Neutrophil (primary cell): Measurements from ENCODE around the gene FBXO36.
A peak's percentile ranks its signal among the peaks of the same experiment; 100 is the strongest.
"Not testable (repeated sequence)": the region's sequence is repeated elsewhere in the genome, so short reads cannot be mapped to it uniquely, and the experiment has no call there.

Experiments used
- H3K27ac ChIP-seq: fragments of 200-600 bp; sonication (generic); 2 replicates; pipeline ENCODE4 v1.5.1; 2016; ENCODE audit warnings: mild to moderate bottlenecking, moderate library complexity
- H3K27me3 ChIP-seq: fragments of 200-600 bp; sonication (generic); 2 replicates; pipeline ENCODE4 v1.6.0; 2016; ENCODE audit warnings: mild to moderate bottlenecking
- H3K36me3 ChIP-seq: fragments of 200-600 bp; sonication (generic); 2 replicates; pipeline ENCODE4 v1.5.1; 2017
- H3K4me1 ChIP-seq, 2 experiments: fragments of 200-600 bp in 1 of 2; sonication (generic) in 1 of 2; 1 replicate in 1 of 2; 2 replicates in 1 of 2; pipeline versions ENCODE4 v1.5.1 to v1.6.1; 2013 to 2016; ENCODE audit warnings: low read depth in 1 of 2, low read length in 1 of 2, mild to moderate bottlenecking in 1 of 2, moderate library complexity in 1 of 2; ENCODE audit not compliant: control insufficient read depth in 1 of 2, insufficient read depth in 1 of 2
- H3K4me3 ChIP-seq, 2 experiments: fragments of 200-600 bp in 1 of 2; sonication (generic) in 1 of 2; 1 replicate in 1 of 2; 2 replicates in 1 of 2; pipeline ENCODE4 v1.5.1; 2013 to 2016; ENCODE audit warnings: low read depth in 1 of 2, low read length in 1 of 2, mild to moderate bottlenecking in 1 of 2, moderate library complexity in 1 of 2
- H3K9me3 ChIP-seq: fragments of 200-600 bp; sonication (generic); 2 replicates; pipeline ENCODE4 v1.5.1; 2016
- TF ChIP-seq, protein P1 (sequence below): fragments of 200-600 bp; sonication (generic); IDR thresholded peaks from 2 replicates; pipeline ENCODE4 v1.5.1; 2016; ENCODE audit warnings: antibody characterized with exemption

FBXO36 gene

GRCh38 chr2:229955663-229956062 lies 33.4 kb downstream of the FBXO36 start:
- TF ChIP-seq, protein P1, sequence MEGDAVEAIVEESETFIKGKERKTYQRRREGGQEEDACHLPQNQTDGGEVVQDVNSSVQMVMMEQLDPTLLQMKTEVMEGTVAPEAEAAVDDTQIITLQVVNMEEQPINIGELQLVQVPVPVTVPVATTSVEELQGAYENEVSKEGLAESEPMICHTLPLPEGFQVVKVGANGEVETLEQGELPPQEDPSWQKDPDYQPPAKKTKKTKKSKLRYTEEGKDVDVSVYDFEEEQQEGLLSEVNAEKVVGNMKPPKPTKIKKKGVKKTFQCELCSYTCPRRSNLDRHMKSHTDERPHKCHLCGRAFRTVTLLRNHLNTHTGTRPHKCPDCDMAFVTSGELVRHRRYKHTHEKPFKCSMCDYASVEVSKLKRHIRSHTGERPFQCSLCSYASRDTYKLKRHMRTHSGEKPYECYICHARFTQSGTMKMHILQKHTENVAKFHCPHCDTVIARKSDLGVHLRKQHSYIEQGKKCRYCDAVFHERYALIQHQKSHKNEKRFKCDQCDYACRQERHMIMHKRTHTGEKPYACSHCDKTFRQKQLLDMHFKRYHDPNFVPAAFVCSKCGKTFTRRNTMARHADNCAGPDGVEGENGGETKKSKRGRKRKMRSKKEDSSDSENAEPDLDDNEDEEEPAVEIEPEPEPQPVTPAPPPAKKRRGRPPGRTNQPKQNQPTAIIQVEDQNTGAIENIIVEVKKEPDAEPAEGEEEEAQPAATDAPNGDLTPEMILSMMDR = no peak
- Histone ChIP-seq H3K27me3 (no peaks in the 10 kb centered on the region), H3K4me3 (no peak overlapping the region), H3K27ac (no peak overlapping the region), H3K9me3 (no peaks in the 10 kb centered on the region), H3K36me3 (no peaks in the 10 kb centered on the region), H3K4me1 (no peaks in the 10 kb centered on the region)

DNA sequence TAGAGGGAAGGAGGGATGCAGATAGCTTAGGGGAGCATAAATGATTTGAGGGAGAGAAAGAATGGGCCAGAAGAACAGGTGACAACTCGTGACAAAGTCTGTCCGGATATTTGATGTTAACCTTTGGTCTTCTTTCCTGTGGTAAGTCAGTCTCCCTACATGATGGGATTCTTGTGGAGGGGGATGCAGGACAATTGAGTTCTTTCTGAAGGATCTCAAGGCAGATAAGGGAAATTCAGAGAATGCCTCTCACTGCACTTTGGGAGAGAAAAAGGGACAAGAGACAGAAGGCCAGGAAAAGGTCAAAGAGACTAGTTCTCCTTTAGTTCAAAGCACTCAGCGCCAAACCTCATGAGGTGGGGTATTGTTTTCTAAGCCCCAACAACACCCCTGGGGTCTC lies 34.2 kb downstream of the FBXO36 start:
- no peak overlapping the region for H3K4me3 ChIP-seq

DNA sequence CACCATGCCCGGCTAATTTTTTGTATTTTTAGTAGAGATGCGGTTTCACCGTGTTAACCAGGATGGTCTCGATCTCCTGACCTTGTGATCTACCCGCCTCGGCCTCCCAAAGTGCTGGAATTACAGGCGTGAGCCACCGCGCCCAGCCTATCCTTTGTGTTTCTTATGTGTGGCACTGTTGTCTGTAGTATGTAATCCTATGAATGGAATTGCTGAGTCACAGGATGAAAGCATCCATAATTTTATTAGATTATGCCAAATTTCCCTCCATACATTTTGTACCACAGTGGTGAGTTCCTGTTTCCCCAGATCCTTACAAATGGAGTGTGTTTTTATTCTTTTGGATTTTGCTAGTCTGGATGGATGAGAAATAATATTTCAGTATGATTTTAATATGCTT lies 41.3 kb downstream of the FBXO36 start:
- H3K27me3 ChIP-seq, H3K9me3 ChIP-seq, H3K27ac ChIP-seq, H3K4me3 ChIP-seq, H3K36me3 ChIP-seq, H3K4me1 ChIP-seq: not testable (repeated sequence)

More for the DNA sequence above, 34.2 kb downstream of the FBXO36 start:
- Histone ChIP-seq H3K4me1 (no peaks in the 10 kb centered on the region), H3K36me3 (no peaks in the 10 kb centered on the region), H3K9me3 (no peaks in the 10 kb centered on the region), H3K27ac (no peak overlapping the region), H3K27me3 (no peaks in the 10 kb centered on the region)
- TF ChIP-seq, protein P1 = no peak

DNA sequence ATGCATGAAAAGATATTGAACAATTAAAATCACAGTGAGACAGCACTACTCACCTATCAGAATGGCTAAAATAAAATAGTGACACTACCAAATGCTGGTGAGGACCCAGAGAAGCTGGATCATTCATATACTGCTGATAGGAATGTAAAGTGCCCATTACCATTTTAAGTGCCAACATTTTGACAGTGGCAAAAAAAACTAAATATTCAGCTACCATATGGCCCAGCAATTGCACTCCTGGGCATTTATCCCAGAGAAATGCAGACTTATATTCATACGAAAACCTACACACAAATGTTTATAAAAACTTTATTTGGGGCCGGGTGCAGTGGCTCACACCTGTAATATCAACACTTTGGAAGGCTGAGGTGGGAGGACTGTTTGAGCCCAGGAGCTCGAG lies 47.6 kb downstream of the FBXO36 start:
- TF ChIP-seq, protein P1 = no peak
- Histone ChIP-seq H3K9me3 (no peaks in the 10 kb centered on the region), H3K27me3 (no peaks in the 10 kb centered on the region), H3K4me1 (peaks cover 8% of the 10 kb centered on the region in 2 experiments), H3K27ac (no peak overlapping the region), H3K36me3 (no peaks in the 10 kb centered on the region), H3K4me3 (no peak overlapping the region)

DNA sequence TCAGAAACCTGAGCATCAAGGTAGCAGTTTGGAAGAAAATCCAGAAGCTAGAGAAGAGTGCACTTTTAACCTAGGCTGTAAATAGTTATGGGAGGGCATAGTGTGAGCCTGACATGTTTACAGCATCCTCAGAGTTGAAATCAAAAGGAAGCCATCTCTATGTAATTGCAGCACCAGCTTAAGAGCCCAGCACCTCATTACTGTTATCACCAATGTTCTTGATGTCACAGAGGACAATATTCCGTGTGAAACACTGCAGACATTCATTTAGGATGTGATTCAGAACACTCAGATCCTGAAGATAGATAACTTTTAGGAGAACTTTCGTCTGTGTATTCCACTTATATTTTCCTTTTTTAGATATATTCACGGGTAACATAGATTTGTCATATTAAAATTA lies 48.1 kb downstream of the FBXO36 start:
- Histone ChIP-seq H3K4me1 (peaks cover 8% of the 10 kb centered on the region in 2 experiments), H3K4me3 (no peak overlapping the region), H3K27me3 (no peaks in the 10 kb centered on the region), H3K36me3 (no peaks in the 10 kb centered on the region), H3K9me3 (no peaks in the 10 kb centered on the region), H3K27ac (peak overlapping the region; percentile 29)
- TF ChIP-seq, protein P1 = no peak

DNA sequence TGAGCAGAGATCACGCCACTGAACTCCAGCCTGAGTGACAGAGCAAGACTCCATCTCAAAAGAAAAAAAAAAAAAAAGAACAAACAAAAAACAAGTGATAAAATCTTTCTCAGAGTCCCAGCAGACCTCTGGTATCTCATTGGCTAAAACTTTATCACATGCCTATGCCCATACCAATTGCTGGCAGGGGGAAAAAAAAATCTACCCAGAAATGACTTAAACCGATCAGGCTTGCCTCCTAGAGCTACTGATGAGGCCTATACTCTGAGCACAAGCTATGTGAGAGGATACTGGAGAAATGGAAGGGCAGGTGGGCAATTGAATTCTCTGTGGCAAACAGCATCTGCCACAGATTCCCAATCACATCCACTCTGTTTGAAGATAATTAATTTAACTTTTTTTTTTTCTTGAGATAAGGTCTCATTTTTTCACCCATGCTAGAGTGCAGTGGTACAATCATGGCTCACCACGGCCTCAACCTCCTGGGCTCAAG lies 49.0 kb downstream of the FBXO36 start:
- Histone ChIP-seq H3K36me3 (no peaks in the 10 kb centered on the region), H3K4me3 (no peak overlapping the region), H3K27ac (no peak overlapping the region), H3K4me1 (peaks cover 8% of the 10 kb centered on the region in 2 experiments), H3K9me3 (no peaks in the 10 kb centered on the region), H3K27me3 (no peaks in the 10 kb centered on the region)
- TF ChIP-seq, protein P1 = no peak
